Smooth muscle cell (in vitro differentiated cells): Measurements from ENCODE around the gene RBMS1. TPM values are rescaled to one million over a fixed set of nuclear protein-coding genes. Genes with fewer than 3 reads are reported as not detected.

Experiments used
- DNase-seq: peaks from one replicate; lab custom pipeline; 2025; ENCODE audit not compliant: unreplicated experiment; lab: John Stamatoyannopoulos, UW
- H2AFZ ChIP-seq: fragments of 200-600 bp; sonication (generic); 2 replicates; pipeline ENCODE4 v1.6.0; 2016; ENCODE audit warnings: antibody characterized with exemption, low read depth, mild to moderate bottlenecking
- H3F3A ChIP-seq: fragments of 200-600 bp; sonication (generic); 2 replicates; pipeline ENCODE4 v1.6.0; 2017; ENCODE audit warnings: antibody characterized with exemption, low read depth
- H3K27ac ChIP-seq: fragments of 200-600 bp; sonication (generic); 2 replicates; pipeline ENCODE4 v1.5.1; 2016; ENCODE audit warnings: low read depth, mild to moderate bottlenecking
- H3K27me3 ChIP-seq: fragments of 200-600 bp; sonication (generic); 2 replicates; pipeline ENCODE4 v1.6.1; 2016; ENCODE audit warnings: low read depth, mild to moderate bottlenecking
- H3K36me3 ChIP-seq: fragments of 200-600 bp; sonication (generic); 2 replicates; pipeline ENCODE4 v1.5.1; 2016; ENCODE audit warnings: low read depth
- H3K4me1 ChIP-seq: fragments of 200-600 bp; sonication (generic); 2 replicates; pipeline ENCODE4 v1.5.1; 2016; ENCODE audit warnings: low read depth
- H3K4me2 ChIP-seq: fragments of 200-600 bp; sonication (generic); 2 replicates; pipeline ENCODE4 v1.6.0; 2016; ENCODE audit warnings: mild to moderate bottlenecking
- H3K4me3 ChIP-seq: fragments of 200-600 bp; sonication (generic); 2 replicates; pipeline ENCODE4 v1.5.1; 2016; ENCODE audit warnings: mild to moderate bottlenecking
- H3K79me2 ChIP-seq: fragments of 200-600 bp; sonication (generic); 2 replicates; pipeline ENCODE4 v1.6.0; 2016; ENCODE audit warnings: low read depth, mild to moderate bottlenecking
- H3K9ac ChIP-seq: fragments of 200-600 bp; sonication (generic); 2 replicates; pipeline ENCODE4 v1.6.0; 2016; ENCODE audit warnings: low read depth
- H3K9me3 ChIP-seq: fragments of 200-600 bp; sonication (generic); replicated peaks from 2 replicates; pipeline ENCODE4 v1.5.1; 2016; ENCODE audit warnings: low read depth
- H4K20me1 ChIP-seq: fragments of 200-600 bp; sonication (generic); 2 replicates; pipeline ENCODE4 v1.6.0; 2016; ENCODE audit warnings: low read depth
- WGBS: methylation state at CpG from one replicate; pipeline ENCODE4 v1.1.7; 2016; ENCODE audit warnings: low lambda C conversion rate; 5-methylcytosine and 5-hydroxymethylcytosine counted together
- polyA plus RNA-seq: library from polyadenylated mRNA; unstranded; fragments of >200 nt; fragmentation: Nextera tagmentation; extraction: Ambion mirVana; gene quantifications from 2 replicates; pipeline ENCODE4 v1.2.1, GENCODE V29; 2016
- total RNA-seq: library from RNA; depleted of rRNA; stranded (reverse); fragments of >200 nt; gene quantifications from 2 replicates; pipeline ENCODE4 v1.2.3, GENCODE V29; 2014
- TF ChIP-seq, protein P1 (sequence below): fragments of 200-600 bp; sonication (generic); IDR thresholded peaks from 2 replicates; pipeline ENCODE4 v1.5.1; 2017; ENCODE audit warnings: borderline replicate concordance, mild to moderate bottlenecking, antibody characterized with exemption; ENCODE audit not compliant: insufficient read depth, poor library complexity, severe bottlenecking

The RBMS1 gene
- total and polyA plus RNA-seq, 2 experiments from 2014 or later, result 103 to 160 TPM

DNA sequence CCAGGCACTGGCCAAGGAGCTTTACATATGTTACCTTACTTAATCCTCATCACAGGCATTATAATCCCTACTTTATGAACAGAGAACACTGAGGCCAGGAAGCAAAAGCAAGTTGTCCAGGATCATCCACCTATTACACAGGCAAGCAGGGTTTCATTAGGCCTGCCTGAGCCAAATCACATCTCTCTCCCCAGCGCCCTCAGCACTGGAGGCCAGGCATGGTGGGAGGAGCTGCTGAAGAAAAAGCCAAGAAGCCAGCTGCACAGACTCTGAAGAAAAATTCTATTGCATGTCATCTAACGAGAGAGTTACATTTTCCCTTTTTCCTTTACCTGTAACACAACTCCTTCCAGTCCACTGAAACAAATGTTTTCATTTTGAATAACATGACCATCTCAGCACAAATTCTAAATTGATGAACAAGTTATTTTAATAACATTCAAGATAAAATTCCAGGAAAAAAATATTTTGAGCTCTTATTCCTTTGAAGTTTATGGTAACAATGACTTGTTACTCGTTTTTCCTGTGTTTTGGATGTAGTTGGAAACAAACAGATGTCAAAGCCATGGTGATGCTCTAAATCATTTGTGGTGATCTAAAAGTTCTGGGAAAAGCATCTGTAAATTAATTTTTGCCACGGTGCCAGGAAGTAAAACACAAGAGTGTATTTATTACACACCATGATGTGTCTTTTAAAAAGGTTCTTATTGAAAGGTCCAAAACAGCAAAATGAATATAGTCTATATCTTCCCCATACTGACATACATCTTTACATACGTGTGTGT lies 154.5 kb downstream of the RBMS1 start:
- DNase-seq, result no peak
- peak overlapping the region; percentile 81 for H3K27ac ChIP-seq

DNA sequence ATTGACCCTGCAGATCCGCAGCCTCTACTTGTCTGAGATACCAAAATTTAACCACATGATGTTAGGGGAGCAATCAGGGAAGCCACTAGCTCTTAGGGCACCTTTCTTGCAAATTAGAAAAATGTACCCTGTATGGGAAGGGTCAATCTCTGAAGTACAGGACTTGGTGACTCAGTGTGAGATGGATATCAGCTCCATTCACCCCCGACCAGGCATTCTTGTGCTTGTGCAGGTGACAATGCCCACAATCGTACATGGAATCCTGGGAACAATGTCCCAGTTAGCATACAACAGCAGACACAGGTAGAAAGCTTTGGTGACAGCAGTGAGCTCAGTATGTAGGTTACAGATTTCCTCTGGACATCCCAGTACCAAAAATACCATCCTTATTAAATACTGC lies 155.9 kb downstream of the RBMS1 start:
- H3K27ac ChIP-seq, result peak overlapping the region; percentile 81
- peaks cover 17% of the 10 kb centered on the region for H3K4me1 ChIP-seq
- H3F3A ChIP-seq, result peaks cover 6% of the 10 kb centered on the region
- H3K79me2 ChIP-seq, result peaks cover 100% of the 10 kb centered on the region
- peaks cover 99% of the 10 kb centered on the region for H4K20me1 ChIP-seq
- H3K4me3 ChIP-seq, result no peak overlapping the region
- no peak overlapping the region for H3K9ac ChIP-seq
- H3K27me3 ChIP-seq, result no peaks in the 10 kb centered on the region
- TF ChIP-seq, protein P1, sequence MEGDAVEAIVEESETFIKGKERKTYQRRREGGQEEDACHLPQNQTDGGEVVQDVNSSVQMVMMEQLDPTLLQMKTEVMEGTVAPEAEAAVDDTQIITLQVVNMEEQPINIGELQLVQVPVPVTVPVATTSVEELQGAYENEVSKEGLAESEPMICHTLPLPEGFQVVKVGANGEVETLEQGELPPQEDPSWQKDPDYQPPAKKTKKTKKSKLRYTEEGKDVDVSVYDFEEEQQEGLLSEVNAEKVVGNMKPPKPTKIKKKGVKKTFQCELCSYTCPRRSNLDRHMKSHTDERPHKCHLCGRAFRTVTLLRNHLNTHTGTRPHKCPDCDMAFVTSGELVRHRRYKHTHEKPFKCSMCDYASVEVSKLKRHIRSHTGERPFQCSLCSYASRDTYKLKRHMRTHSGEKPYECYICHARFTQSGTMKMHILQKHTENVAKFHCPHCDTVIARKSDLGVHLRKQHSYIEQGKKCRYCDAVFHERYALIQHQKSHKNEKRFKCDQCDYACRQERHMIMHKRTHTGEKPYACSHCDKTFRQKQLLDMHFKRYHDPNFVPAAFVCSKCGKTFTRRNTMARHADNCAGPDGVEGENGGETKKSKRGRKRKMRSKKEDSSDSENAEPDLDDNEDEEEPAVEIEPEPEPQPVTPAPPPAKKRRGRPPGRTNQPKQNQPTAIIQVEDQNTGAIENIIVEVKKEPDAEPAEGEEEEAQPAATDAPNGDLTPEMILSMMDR, result no peak
- no peak for DNase-seq
- no peak overlapping the region for H2AFZ ChIP-seq
- WGBS, result 53% methylated on average over 3 of the region's 3 CpGs
- no peaks in the 10 kb centered on the region for H3K36me3 ChIP-seq
- no peak overlapping the region for H3K4me2 ChIP-seq
- no peaks in the 10 kb centered on the region for H3K9me3 ChIP-seq

More for the DNA sequence above, 154.5 kb downstream of the RBMS1 start:
- H3K9me3 ChIP-seq, result no peaks in the 10 kb centered on the region
- WGBS, result 66% methylated on average over 5 of the region's 5 CpGs
- no peaks in the 10 kb centered on the region for H3K36me3 ChIP-seq
- TF ChIP-seq, protein P1, result no peak
- H3F3A ChIP-seq, result peaks cover 3% of the 10 kb centered on the region
- H3K4me2 ChIP-seq, result peak overlapping the region; percentile 27
- peaks cover 17% of the 10 kb centered on the region for H3K4me1 ChIP-seq
- peaks cover 99% of the 10 kb centered on the region for H4K20me1 ChIP-seq
- H3K79me2 ChIP-seq, result peaks cover 100% of the 10 kb centered on the region
- no peak overlapping the region for H3K9ac ChIP-seq
- no peaks in the 10 kb centered on the region for H3K27me3 ChIP-seq
- no peak overlapping the region for H3K4me3 ChIP-seq
- H2AFZ ChIP-seq, result no peak overlapping the region

DNA sequence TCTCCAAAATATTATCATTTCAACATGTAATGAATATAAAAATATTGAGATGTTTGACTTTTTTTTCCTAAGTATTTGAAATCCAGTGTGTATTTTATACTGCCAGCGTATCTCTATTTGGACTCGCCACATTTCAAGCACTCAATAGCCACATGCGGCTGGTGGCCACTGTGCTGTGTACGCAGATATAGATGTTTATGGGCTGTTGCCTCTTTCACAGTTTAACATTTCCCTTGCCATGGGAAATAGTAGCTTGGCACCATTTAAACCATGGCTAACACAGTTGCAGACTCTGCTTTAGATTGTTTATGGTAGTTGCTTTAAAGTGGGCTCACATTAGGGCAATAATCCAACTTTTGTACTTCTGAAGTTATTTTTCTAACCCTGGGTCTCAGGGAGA lies 157.0 kb downstream of the RBMS1 start:
- no peak for DNase-seq
- peaks cover 98% of the 10 kb centered on the region for H4K20me1 ChIP-seq
- H3K4me3 ChIP-seq, result no peak overlapping the region
- H3K4me1 ChIP-seq, result peaks cover 25% of the 10 kb centered on the region
- H3K9me3 ChIP-seq, result no peaks in the 10 kb centered on the region
- H3K36me3 ChIP-seq, result no peaks in the 10 kb centered on the region
- H3K79me2 ChIP-seq, result peaks cover 100% of the 10 kb centered on the region
- H3K27ac ChIP-seq, result peak overlapping the region; percentile 81
- no peak overlapping the region for H2AFZ ChIP-seq
- WGBS, result 41% methylated on average over 4 of the region's 4 CpGs
- TF ChIP-seq, protein P1, result no peak
- H3K4me2 ChIP-seq, result peak overlapping the region; percentile 58
- no peaks in the 10 kb centered on the region for H3K27me3 ChIP-seq
- no peak overlapping the region for H3K9ac ChIP-seq
- peaks cover 6% of the 10 kb centered on the region for H3F3A ChIP-seq

DNA sequence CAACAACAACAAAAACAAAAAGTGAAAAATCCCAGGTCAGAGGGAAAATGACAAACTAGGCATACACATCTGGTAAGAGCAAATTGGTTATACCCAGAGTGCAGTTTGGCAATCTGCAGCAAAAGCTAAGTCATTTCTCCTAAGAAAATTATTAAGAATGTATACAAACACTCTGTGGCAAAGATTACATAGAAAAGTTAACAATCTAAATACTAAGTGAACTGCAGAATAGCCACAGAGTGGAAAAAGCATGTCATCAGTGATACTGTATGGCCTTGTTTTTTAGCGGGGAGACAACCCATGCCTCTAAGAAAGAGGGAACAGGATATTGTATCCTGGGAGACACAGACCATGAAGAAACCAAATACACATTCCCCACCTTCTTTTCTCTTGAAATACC lies 157.5 kb downstream of the RBMS1 start:
- Histone ChIP-seq H3K4me1 (peaks cover 25% of the 10 kb centered on the region), H3K27me3 (no peaks in the 10 kb centered on the region), H3K4me3 (no peak overlapping the region), H3K9ac (no peak overlapping the region), H3K27ac (peak overlapping the region; percentile 81), H3K9me3 (no peaks in the 10 kb centered on the region), H3K36me3 (no peaks in the 10 kb centered on the region), H3F3A (peaks cover 8% of the 10 kb centered on the region), H3K4me2 (peak overlapping the region; percentile 58), H3K79me2 (peaks cover 100% of the 10 kb centered on the region), H4K20me1 (peaks cover 98% of the 10 kb centered on the region), H2AFZ (no peak overlapping the region)
- TF ChIP-seq, protein P1, result no peak
- WGBS, result 26% methylated on average over 1 of the region's 1 CpG
- no peak for DNase-seq
